Activated T-helper 17 cell treated with anti-CD3 and anti-CD28 coated beads, Interleukin-2, amount 50 U/mL, for 72 hours (primary cell): Measurements from ENCODE around the gene MFN2. TPM values are rescaled to one million over a fixed set of nuclear protein-coding genes. Genes with fewer than 3 reads are reported as not detected.
A peak's percentile ranks its signal among the peaks of the same experiment; 100 is the strongest.
"Not testable (repeated sequence)": the region's sequence is repeated elsewhere in the genome, so short reads cannot be mapped to it uniquely, and the experiment has no call there.

Experiments
- ATAC-seq: fragments of 150-1000 bp; cut with Tn5 transposase; replicated peaks from 2 replicates; pipeline ENCODE4 v1.10.0; 2021; ENCODE audit warnings: mild to moderate bottlenecking, moderate library complexity
- H3K27ac Mint-ChIP-seq: one replicate; pipeline ENCODE4 v1.8.0; 2022; ENCODE audit warnings: mixed read lengths
- H3K27me3 Mint-ChIP-seq: one replicate; pipeline ENCODE4 v1.8.0; 2022; ENCODE audit warnings: mixed read lengths
- H3K36me3 Mint-ChIP-seq: one replicate; pipeline ENCODE4 v1.8.0; 2022; ENCODE audit warnings: low read depth, mild to moderate bottlenecking, mixed read lengths
- H3K4me1 Mint-ChIP-seq: one replicate; pipeline ENCODE4 v1.8.0; 2022; ENCODE audit warnings: mixed read lengths
- H3K4me3 Mint-ChIP-seq: one replicate; pipeline ENCODE4 v1.8.0; 2022; ENCODE audit warnings: mild to moderate bottlenecking, mixed read lengths
- H3K9me3 Mint-ChIP-seq: one replicate; pipeline ENCODE4 v1.8.0; 2022; ENCODE audit warnings: mixed read lengths
- total RNA-seq, 2 donors: library from RNA; stranded (reverse); gene quantifications; one replicate each; pipeline ENCODE4 v1.2.3, GENCODE V29; 2022

Gene MFN2
- total RNA-seq, 2 donors from 2014 or later = 46.5 to 70.1 TPM

- H3K9me3 Mint-ChIP-seq = no peaks in the 10 kb centered on the region
- H3K27me3 Mint-ChIP-seq = no peaks in the 10 kb centered on the region
- H3K4me3 Mint-ChIP-seq = peak overlapping the region; percentile 80
- no peak for ATAC-seq
- H3K36me3 Mint-ChIP-seq = peaks cover 45% of the 10 kb centered on the region
- peaks cover 24% of the 10 kb centered on the region for H3K4me1 Mint-ChIP-seq
- H3K27ac Mint-ChIP-seq = peak overlapping the region; percentile 96
Observed at GRCh38 chr1:12015001-12015491, 34.8 kb downstream of the MFN2 start.

- H3K27me3 Mint-ChIP-seq = no peaks in the 10 kb centered on the region
- H3K36me3 Mint-ChIP-seq = peaks cover 40% of the 10 kb centered on the region
- H3K27ac Mint-ChIP-seq = peak overlapping the region; percentile 96
- ATAC-seq = no peak
- H3K4me3 Mint-ChIP-seq = no peak overlapping the region
- no peaks in the 10 kb centered on the region for H3K9me3 Mint-ChIP-seq
- peaks cover 24% of the 10 kb centered on the region for H3K4me1 Mint-ChIP-seq
Observed at GRCh38 chr1:12015499-12015898, 35.3 kb downstream of the MFN2 start.

GRCh38 chr1:12016182-12016581 is 35.9 kb downstream of the MFN2 start:
- H3K4me3 Mint-ChIP-seq = no peak overlapping the region
- ATAC-seq = no peak
- peaks cover 33% of the 10 kb centered on the region for H3K36me3 Mint-ChIP-seq
- H3K4me1 Mint-ChIP-seq = peaks cover 24% of the 10 kb centered on the region
- H3K27me3 Mint-ChIP-seq = no peaks in the 10 kb centered on the region
- no peaks in the 10 kb centered on the region for H3K9me3 Mint-ChIP-seq
- peak overlapping the region; percentile 12 for H3K27ac Mint-ChIP-seq

- Mint-ChIP-seq H3K27ac (peak overlapping the region; percentile 87), H3K36me3 (peaks cover 26% of the 10 kb centered on the region), H3K27me3 (no peaks in the 10 kb centered on the region), H3K4me1 (no peaks in the 10 kb centered on the region), H3K9me3 (no peaks in the 10 kb centered on the region), H3K4me3 (peak overlapping the region; percentile 86)
- ATAC-seq = no peak
Observed at GRCh38 chr1:12019858-12020509, 39.7 kb downstream of the MFN2 start.

- Mint-ChIP-seq H3K36me3 (peaks cover 42% of the 10 kb centered on the region), H3K27me3 (no peaks in the 10 kb centered on the region), H3K4me3 (no peak overlapping the region), H3K4me1 (no peaks in the 10 kb centered on the region), H3K9me3 (no peaks in the 10 kb centered on the region), H3K27ac (no peak overlapping the region)
- ATAC-seq = no peak
Observed at GRCh38 chr1:12021616-12022015, 41.4 kb downstream of the MFN2 start.

GRCh38 chr1:12022036-12022435 is 41.8 kb downstream of the MFN2 start:
- no peak overlapping the region for H3K4me3 Mint-ChIP-seq
- H3K27me3 Mint-ChIP-seq = no peaks in the 10 kb centered on the region
- no peaks in the 10 kb centered on the region for H3K4me1 Mint-ChIP-seq
- no peak for ATAC-seq
- peaks cover 46% of the 10 kb centered on the region for H3K36me3 Mint-ChIP-seq
- H3K9me3 Mint-ChIP-seq = no peaks in the 10 kb centered on the region
- H3K27ac Mint-ChIP-seq = no peak overlapping the region

GRCh38 chr1:12026586-12026985 is 46.3 kb downstream of the MFN2 start:
- H3K27me3 Mint-ChIP-seq = no peaks in the 10 kb centered on the region
- H3K36me3 Mint-ChIP-seq = peaks cover 87% of the 10 kb centered on the region
- ATAC-seq = no peak
- H3K4me3 Mint-ChIP-seq = no peak overlapping the region
- peaks cover 5% of the 10 kb centered on the region for H3K4me1 Mint-ChIP-seq
- H3K27ac Mint-ChIP-seq = peak overlapping the region; percentile 21
- no peaks in the 10 kb centered on the region for H3K9me3 Mint-ChIP-seq

GRCh38 chr1:12028248-12028647 is 48.0 kb downstream of the MFN2 start:
- ATAC-seq = no peak
- Mint-ChIP-seq H3K4me3 (no peak overlapping the region), H3K36me3 (peaks cover 79% of the 10 kb centered on the region), H3K4me1 (peaks cover 5% of the 10 kb centered on the region), H3K27ac (no peak overlapping the region), H3K27me3 (no peaks in the 10 kb centered on the region), H3K9me3 (no peaks in the 10 kb centered on the region)

GRCh38 chr1:12028957-12029511 is 48.8 kb downstream of the MFN2 start:
- no peak for ATAC-seq

GRCh38 chr1:12029720-12030339 is 49.6 kb downstream of the MFN2 start:
- Mint-ChIP-seq H3K9me3 (no peaks in the 10 kb centered on the region), H3K4me3 (no peak overlapping the region), H3K27ac (no peak overlapping the region), H3K4me1 (peaks cover 5% of the 10 kb centered on the region), H3K27me3 (no peaks in the 10 kb centered on the region), H3K36me3 (peaks cover 63% of the 10 kb centered on the region)
- ATAC-seq = no peak

More at GRCh38 chr1:12028957-12029511, 48.8 kb downstream of the MFN2 start:
- Mint-ChIP-seq H3K4me3 (no peak overlapping the region), H3K4me1 (peaks cover 5% of the 10 kb centered on the region), H3K36me3 (peaks cover 71% of the 10 kb centered on the region), H3K9me3 (no peaks in the 10 kb centered on the region), H3K27ac (no peak overlapping the region), H3K27me3 (no peaks in the 10 kb centered on the region)

GRCh38 chr1:12031039-12031980 is 51.1 kb downstream of the MFN2 start:
- H3K4me1 Mint-ChIP-seq = peaks cover 5% of the 10 kb centered on the region
- H3K4me3 Mint-ChIP-seq = no peak overlapping the region
- H3K27ac Mint-ChIP-seq = no peak overlapping the region
- no peaks in the 10 kb centered on the region for H3K27me3 Mint-ChIP-seq
- H3K36me3 Mint-ChIP-seq = peaks cover 48% of the 10 kb centered on the region
- no peaks in the 10 kb centered on the region for H3K9me3 Mint-ChIP-seq
- peak; percentile 76 for ATAC-seq

GRCh38 chr1:12032161-12032621 is 51.9 kb downstream of the MFN2 start:
- H3K4me3 Mint-ChIP-seq = no peak overlapping the region
- ATAC-seq = no peak
- H3K4me1 Mint-ChIP-seq = peaks cover 5% of the 10 kb centered on the region
- no peaks in the 10 kb centered on the region for H3K9me3 Mint-ChIP-seq
- H3K36me3 Mint-ChIP-seq = peaks cover 39% of the 10 kb centered on the region
- no peak overlapping the region for H3K27ac Mint-ChIP-seq
- no peaks in the 10 kb centered on the region for H3K27me3 Mint-ChIP-seq

- H3K27ac Mint-ChIP-seq, H3K9me3 Mint-ChIP-seq, H3K27me3 Mint-ChIP-seq, H3K4me1 Mint-ChIP-seq, ATAC-seq, H3K4me3 Mint-ChIP-seq: not testable (repeated sequence)
- peaks cover 27% of the 10 kb centered on the region for H3K36me3 Mint-ChIP-seq
Observed at GRCh38 chr1:12033441-12033840, 53.2 kb downstream of the MFN2 start.

GRCh38 chr1:12034381-12034801 is 54.1 kb downstream of the MFN2 start:
- H3K27ac Mint-ChIP-seq = no peak overlapping the region
- peaks cover 12% of the 10 kb centered on the region for H3K4me1 Mint-ChIP-seq
- H3K4me3 Mint-ChIP-seq = no peak overlapping the region
- H3K36me3 Mint-ChIP-seq = peaks cover 18% of the 10 kb centered on the region
- ATAC-seq = no peak
- H3K27me3 Mint-ChIP-seq = no peaks in the 10 kb centered on the region
- no peaks in the 10 kb centered on the region for H3K9me3 Mint-ChIP-seq
